H4 (cell line): ENCODE data around the gene LRRK1. TPM values are rescaled to one million over a fixed set of nuclear protein-coding genes. Genes with fewer than 3 reads are reported as not detected.

Experiments used
- DNase-seq: peaks from one replicate; pipeline ENCODE4 v3.0.0-alpha.2; 2015; ENCODE audit warnings: low spot score
- total RNA-seq: library from RNA; depleted of rRNA; stranded (reverse); fragments of >200 nt; shearing (Covaris generic); gene quantifications from 2 replicates; pipeline ENCODE4 v1.2.3, GENCODE V29; 2014; rRNA removed

The LRRK1 gene
- total RNA-seq, 1 experiment from 2014 or later, result 1.4 TPM

- DNase-seq, result no peak
Measured at GRCh38 chr15:101114166-101114565, 195.0 kb downstream of the LRRK1 start.

- no peak for DNase-seq
Measured at GRCh38 chr15:101114610-101115009, 195.5 kb downstream of the LRRK1 start.

DNA sequence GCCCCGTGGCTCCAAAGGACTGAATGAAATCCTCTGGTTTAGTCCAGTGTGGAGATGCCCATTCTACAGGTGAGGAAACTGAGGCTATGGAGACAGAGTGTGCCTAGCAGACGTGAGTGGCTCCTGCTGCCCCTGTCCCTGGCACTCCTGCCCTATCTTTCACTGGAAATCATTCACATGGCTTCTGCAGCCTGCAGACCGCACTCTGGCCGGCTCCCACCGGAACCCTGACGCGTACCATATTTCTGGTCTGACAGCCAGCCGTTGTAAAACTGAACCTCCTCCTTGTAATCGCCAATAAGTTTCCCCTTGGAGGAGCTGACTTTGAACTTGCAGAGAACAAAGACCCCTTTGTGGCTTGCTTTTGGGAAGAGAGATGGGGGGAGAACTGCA, 196.2 kb downstream of the LRRK1 start:
- DNase-seq, result no peak

- DNase-seq, result no peak
Measured at GRCh38 chr15:101115786-101116680, 196.9 kb downstream of the LRRK1 start.

GRCh38 chr15:101116681-101116976, 197.5 kb downstream of the LRRK1 start:
- DNase-seq, result no peak

- DNase-seq, result no peak
Measured at GRCh38 chr15:101118116-101118515, 199.0 kb downstream of the LRRK1 start.

- no peak for DNase-seq
Measured at GRCh38 chr15:101118615-101119014, 199.5 kb downstream of the LRRK1 start.

DNA sequence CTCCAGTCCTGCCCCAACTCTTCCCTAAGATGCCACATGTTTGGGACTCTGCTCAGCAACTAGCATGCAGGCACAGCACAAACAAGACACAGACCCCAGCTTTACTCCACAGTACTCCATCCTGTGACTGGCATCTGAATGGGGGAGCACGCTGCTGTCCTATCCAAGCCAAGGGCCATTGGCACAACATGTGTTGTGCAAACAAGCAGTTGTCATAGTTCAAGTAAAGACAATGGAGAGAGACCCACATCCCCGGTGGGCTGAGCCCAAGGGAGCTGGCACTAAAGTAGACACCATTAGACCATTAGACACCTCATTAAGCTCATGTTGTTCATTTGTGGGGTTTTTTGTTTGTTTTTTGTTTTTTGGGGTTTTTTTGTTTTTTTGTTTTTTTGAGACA, 200.0 kb downstream of the LRRK1 start:
- no peak for DNase-seq

Other genes starting within 250 kb of the LRRK1 start
- gene ALDH1A3, start 39.5 kb upstream of the LRRK1 start, total RNA-seq, result 54.3 and 57.9 TPM in 2 replicates